K562 (cell line): ENCODE data around the gene GPR35.

Experiments
- ELK1 ChIP-seq: sonication (generic); formaldehyde crosslinking; IDR thresholded peaks from 2 replicates; pipeline ENCODE4 v1.8.1; 2022; ENCODE audit warnings: missing genetic modification reagents
- EP300 ChIP-seq: IDR thresholded peaks from 2 replicates; pipeline ENCODE4 v1.6.1; 2012; ENCODE audit warnings: low read length, improper control_type of control experiment
- FOXA3 ChIP-seq, 2 experiments: fragments of 450-650 bp in 1 of 2; sonication (generic) in 1 of 2; formaldehyde crosslinking; IDR thresholded peaks in 1 of 2; conservative IDR thresholded peaks in 1 of 2; 2 replicates each; pipeline versions ENCODE4 v1.4.0 to v1.8.0; 2020 to 2022; ENCODE audit warnings: mild to moderate bottlenecking in 2 of 2, missing genetic modification reagents in 1 of 2
- FOXK2 ChIP-seq, 2 experiments: fragments of 450-650 bp; IDR thresholded peaks in 1 of 2; conservative IDR thresholded peaks in 1 of 2; 2 replicates each; pipeline ENCODE4 v1.6.1; 2016; ENCODE audit warnings: low read depth in 2 of 2, mild to moderate bottlenecking in 1 of 2
- GTF2B ChIP-seq: IDR thresholded peaks from 2 replicates; pipeline ENCODE4 v1.6.1; 2011; ENCODE audit not compliant: insufficient read length; ENCODE audit errors: extremely low read depth
- HDAC8 ChIP-seq: fragments of 450-650 bp; IDR thresholded peaks from 2 replicates; pipeline ENCODE4 v1.6.1; 2016; ENCODE audit warnings: mild to moderate bottlenecking, missing genetic modification characterization, moderate library complexity, missing compliant biosample characterization
- POLR2AphosphoS5 ChIP-seq: IDR thresholded peaks from 2 replicates; pipeline ENCODE4 v1.6.1; 2011; ENCODE audit warnings: mild to moderate bottlenecking, low read depth, low read length, moderate library complexity; ENCODE audit not compliant: control insufficient read depth, insufficient read depth
- POU5F1 ChIP-seq: fragments of 150-350 bp; IDR thresholded peaks from 2 replicates; pipeline ENCODE4 v1.6.1; 2014; ENCODE audit warnings: borderline replicate concordance, low read length, low read depth, mild to moderate bottlenecking; ENCODE audit not compliant: partially characterized antibody
- RBM25 ChIP-seq: fragments of 200-400 bp; formaldehyde crosslinking; IDR thresholded peaks from 2 replicates; pipeline ENCODE4 v1.6.1; 2018; ENCODE audit warnings: low read length, low read depth, moderate library complexity; ENCODE audit not compliant: severe bottlenecking
- XRCC4 ChIP-seq: IDR thresholded peaks from one replicate; pipeline ENCODE4 v1.6.1; 2011; ENCODE audit not compliant: insufficient read depth, insufficient read length; ENCODE audit errors: extremely low read depth
- ZFP36 ChIP-seq: fragments of 150-350 bp; IDR thresholded peaks from 2 replicates; pipeline ENCODE4 v1.6.1; 2018; ENCODE audit warnings: low read length, low read depth; ENCODE audit not compliant: partially characterized antibody
- ZNF717 ChIP-seq: fragments of 250-450 bp; sonication (Bioruptor Pico); IDR thresholded peaks from 2 replicates; pipeline ENCODE4 v1.5.0; 2021
- ZNF785 ChIP-seq: fragments of 250-450 bp; sonication (Bioruptor Pico); IDR thresholded peaks from 2 replicates; pipeline ENCODE4 v1.4.0; 2020; ENCODE audit warnings: mild to moderate bottlenecking
- TF ChIP-seq, protein P1 (sequence below): fragments of 250-450 bp; sonication (Bioruptor Pico); IDR thresholded peaks from 2 replicates; pipeline ENCODE4 v1.5.0; 2021

- TF ChIP-seq FOXA3 (CRISPR knock-in tag; conservative IDR thresholded peaks at IDR 0.05 in 1 of 2, IDR thresholded peaks at IDR 0.05 in 1 of 2), result no peak
- TF ChIP-seq HDAC8 (tag), result no peak
- no peak for TF ChIP-seq POLR2AphosphoS5
- no peak for TF ChIP-seq XRCC4
- TF ChIP-seq ELK1 (CRISPR knock-in tag), result no peak
- TF ChIP-seq ZNF717 (CRISPR knock-in tag), result no peak
- no peak for TF ChIP-seq FOXK2 (conservative IDR thresholded peaks at IDR 0.05 in 1 of 2, IDR thresholded peaks at IDR 0.05 in 1 of 2; ENCODE audit: low read depth in 2 of 2)
- TF ChIP-seq, protein P1, sequence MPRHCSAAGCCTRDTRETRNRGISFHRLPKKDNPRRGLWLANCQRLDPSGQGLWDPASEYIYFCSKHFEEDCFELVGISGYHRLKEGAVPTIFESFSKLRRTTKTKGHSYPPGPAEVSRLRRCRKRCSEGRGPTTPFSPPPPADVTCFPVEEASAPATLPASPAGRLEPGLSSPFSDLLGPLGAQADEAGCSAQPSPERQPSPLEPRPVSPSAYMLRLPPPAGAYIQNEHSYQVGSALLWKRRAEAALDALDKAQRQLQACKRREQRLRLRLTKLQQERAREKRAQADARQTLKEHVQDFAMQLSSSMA (CRISPR knock-in tag), result no peak
- no peak for TF ChIP-seq RBM25
- no peak for TF ChIP-seq ZFP36
- TF ChIP-seq POU5F1, result no peak
- no peak for TF ChIP-seq ZNF785 (CRISPR knock-in tag)
- no peak for TF ChIP-seq GTF2B
- TF ChIP-seq EP300, result no peak
Measured at GRCh38 chr2:240593026-240593702, 32.1 kb upstream of the GPR35 start.
